H1 (cell line): ENCODE data around the gene ARID4B. TPM values are rescaled to one million over a fixed set of nuclear protein-coding genes. Genes with fewer than 3 reads are reported as not detected.

Experiments used
- CTCF ChIA-PET: fragments of 300-600 bp; sonication (Branson Sonifier 250); formaldehyde crosslinking; loops from one replicate; lab custom pipeline; 2021; ENCODE audit not compliant: partially characterized antibody; lab: Charles Lee
- POLR2A ChIA-PET: fragments of 300-600 bp; sonication (Branson Sonifier 250); formaldehyde crosslinking; loops from one replicate; lab custom pipeline; 2021; ENCODE audit warnings: inconsistent platforms; ENCODE audit not compliant: partially characterized antibody; lab: Charles Lee
- DNase-seq, 2 experiments: peaks; one replicate each; pipeline versions ENCODE4 v3.0.0 to v3.0.0-alpha.2; 2010 to 2022; ENCODE audit warnings: low spot score in 2 of 2, low read depth in 1 of 2, mixed read lengths in 1 of 2
- FAIRE-seq: peaks from 2 replicates; lab custom pipeline; 2011; peaks lifted over from hg19 to GRCh38; lab: Jason Lieb, UNC
- H2AFZ ChIP-seq: 2 replicates; pipeline ENCODE4 v1.8.1; 2012; ENCODE audit warnings: low read length, inconsistent platforms
- H2AK5ac ChIP-seq: 2 replicates; pipeline ENCODE4 v1.6.1; 2013; ENCODE audit warnings: low read depth, low read length
- H2BK120ac ChIP-seq: replicated peaks from 2 replicates; pipeline ENCODE3; 2013; ENCODE audit warnings: low read depth, low read length, inconsistent platforms
- H2BK12ac ChIP-seq: 2 replicates; pipeline ENCODE4 v1.6.1; 2013; ENCODE audit warnings: low read depth, low read length
- H2BK15ac ChIP-seq: 2 replicates; pipeline ENCODE4 v1.6.1; 2013; ENCODE audit warnings: low read length
- H2BK20ac ChIP-seq: 2 replicates; pipeline ENCODE4 v1.6.1; 2013; ENCODE audit warnings: low read length
- H2BK5ac ChIP-seq: 2 replicates; pipeline ENCODE4 v1.6.1; 2013; ENCODE audit warnings: low read depth, low read length
- H3K14ac ChIP-seq: 2 replicates; pipeline ENCODE4 v1.6.1; 2013; ENCODE audit warnings: inconsistent platforms; ENCODE audit not compliant: insufficient read length
- H3K18ac ChIP-seq: 2 replicates; pipeline ENCODE4 v1.6.1; 2013; ENCODE audit warnings: low read length; ENCODE audit errors: extremely low read depth
- H3K23ac ChIP-seq: 2 replicates; pipeline ENCODE4 v1.6.1; 2013; ENCODE audit warnings: inconsistent platforms; ENCODE audit not compliant: insufficient read length
- H3K23me2 ChIP-seq: 2 replicates; pipeline ENCODE4 v1.6.1; 2013; ENCODE audit warnings: low read depth, low read length
- H3K27ac ChIP-seq: 2 replicates; pipeline ENCODE4 v1.6.1; 2011; ENCODE audit warnings: low read depth, low read length, inconsistent platforms
- H3K27me3 ChIP-seq, 4 experiments: replicated peaks in 1 of 4; 1 replicate in 1 of 4; 2 replicates in 3 of 4; pipeline versions ENCODE4 v1.6.1 to v1.8.1; 2011 to 2013; ENCODE audit warnings: low read length in 3 of 4, mild to moderate bottlenecking in 3 of 4, inconsistent platforms in 2 of 4, mixed read lengths in 2 of 4, moderate library complexity in 1 of 4; ENCODE audit not compliant: control insufficient read depth in 3 of 4, insufficient read depth in 3 of 4; ENCODE audit errors: extremely low read depth in 1 of 4
- H3K36me3 ChIP-seq, 4 experiments: 2 replicates each; pipeline versions ENCODE4 v1.6.1 to v1.8.1; 2011 to 2013; ENCODE audit warnings: mild to moderate bottlenecking in 4 of 4, low read length in 3 of 4, moderate library complexity in 2 of 4, control low read depth in 1 of 4, inconsistent platforms in 1 of 4; ENCODE audit not compliant: insufficient read depth in 4 of 4, control insufficient read depth in 2 of 4
- H3K4ac ChIP-seq: replicated peaks from 2 replicates; pipeline ENCODE3; 2013; ENCODE audit warnings: low read length, low read depth, mixed read lengths, inconsistent platforms; ENCODE audit not compliant: insufficient read length
- H3K4me1 ChIP-seq, 4 experiments: replicated peaks in 1 of 4; 1 replicate in 1 of 4; 2 replicates in 3 of 4; pipeline versions ENCODE4 v1.6.1 to v1.8.1; 2011 to 2013; ENCODE audit warnings: low read length in 3 of 4, inconsistent platforms in 2 of 4, mixed read lengths in 1 of 4; ENCODE audit not compliant: insufficient read depth in 4 of 4, control insufficient read depth in 3 of 4
- H3K4me2 ChIP-seq, 2 experiments: 2 replicates each; pipeline versions ENCODE4 v1.6.1 to v1.8.1; 2011 to 2013; ENCODE audit warnings: low read depth in 2 of 2, low read length in 2 of 2, control low read depth in 1 of 2, inconsistent platforms in 1 of 2, mild to moderate bottlenecking in 1 of 2; ENCODE audit not compliant: insufficient read depth in 1 of 2
- H3K4me3 ChIP-seq, 4 experiments: fragments of 200-600, 300-600 bp in 1 of 4; sonication (generic), shearing (Covaris generic), sonication (Bioruptor Twin) in 1 of 4; 2 replicates each; pipeline versions ENCODE4 v1.5.1 to v1.8.1; 2011 to 2016; ENCODE audit warnings: low read length in 4 of 4, low read depth in 3 of 4, control low read depth in 2 of 4, inconsistent platforms in 2 of 4, mild to moderate bottlenecking in 2 of 4, mixed read lengths in 1 of 4, moderate library complexity in 1 of 4; ENCODE audit not compliant: insufficient read depth in 2 of 4; ENCODE audit errors: extremely low read depth in 1 of 4
- H3K56ac ChIP-seq: replicated peaks from 2 replicates; pipeline ENCODE3; 2013; ENCODE audit warnings: low read depth, mild to moderate bottlenecking, mixed read lengths, low read length, inconsistent platforms; ENCODE audit not compliant: insufficient read length
- H3K79me1 ChIP-seq: 2 replicates; pipeline ENCODE4 v1.6.1; 2013; ENCODE audit warnings: low read depth, low read length, control low read depth
- H3K79me2 ChIP-seq, 2 experiments: 2 replicates each; pipeline versions ENCODE4 v1.6.1 to v1.8.1; 2012 to 2013; ENCODE audit warnings: low read length in 2 of 2, mild to moderate bottlenecking in 2 of 2, inconsistent platforms in 1 of 2; ENCODE audit not compliant: insufficient read depth in 2 of 2, control insufficient read depth in 1 of 2
- H3K9ac ChIP-seq, 4 experiments: replicated peaks in 1 of 4; 1 replicate in 1 of 4; 2 replicates in 3 of 4; pipeline versions ENCODE4 v1.6.1 to v1.8.1; 2011 to 2013; ENCODE audit warnings: low read depth in 3 of 4, low read length in 3 of 4, control low read depth in 2 of 4, mild to moderate bottlenecking in 2 of 4, moderate library complexity in 2 of 4, inconsistent platforms in 1 of 4; ENCODE audit errors: extremely low read depth in 1 of 4
- H3K9me3 ChIP-seq, 2 experiments: 2 replicates each; pipeline versions ENCODE4 v1.6.1 to v1.8.1; 2012 to 2013; ENCODE audit warnings: mild to moderate bottlenecking in 2 of 2, moderate library complexity in 2 of 2, control low read depth in 1 of 2, inconsistent platforms in 1 of 2, low read depth in 1 of 2, low read length in 1 of 2, mixed read lengths in 1 of 2; ENCODE audit not compliant: insufficient read depth in 2 of 2
- H4K20me1 ChIP-seq, 2 experiments: replicated peaks in 1 of 2; 2 replicates each; pipeline versions ENCODE3 to v1.8.1; 2011 to 2013; ENCODE audit warnings: inconsistent platforms in 2 of 2, low read length in 2 of 2, mild to moderate bottlenecking in 1 of 2; ENCODE audit not compliant: insufficient read depth in 2 of 2, control insufficient read depth in 1 of 2
- H4K5ac ChIP-seq: 2 replicates; pipeline ENCODE4 v1.6.1; 2013; ENCODE audit warnings: low read length, low read depth, mixed read lengths, inconsistent platforms; ENCODE audit not compliant: insufficient read length
- H4K8ac ChIP-seq: 2 replicates; pipeline ENCODE4 v1.8.0; 2013; ENCODE audit warnings: mild to moderate bottlenecking, moderate library complexity, low read length, inconsistent platforms; ENCODE audit not compliant: insufficient read depth; ENCODE audit errors: extremely low read depth
- H4K91ac ChIP-seq: replicated peaks from 2 replicates; pipeline ENCODE3; 2013; ENCODE audit warnings: low read length, mixed read lengths, inconsistent platforms; ENCODE audit not compliant: insufficient read length
- CEBPB ChIP-seq: IDR thresholded peaks from 2 replicates; pipeline ENCODE4 v1.6.1; 2012; ENCODE audit warnings: low read depth, low read length
- GTF2F1 ChIP-seq: IDR thresholded peaks from 2 replicates; pipeline ENCODE4 v1.6.1; 2012; ENCODE audit warnings: low read depth, low read length, improper control_type of control experiment, borderline replicate concordance
- HDAC2 ChIP-seq, 2 experiments: fragments of 300-600 bp in 1 of 2; sonication (generic) in 1 of 2; IDR thresholded peaks; 2 replicates each; pipeline ENCODE4 v1.6.1; 2011 to 2012; ENCODE audit warnings: low read depth in 2 of 2, low read length in 2 of 2, mild to moderate bottlenecking in 2 of 2, moderate library complexity in 2 of 2, borderline replicate concordance in 1 of 2, inconsistent platforms in 1 of 2
- JUN ChIP-seq: IDR thresholded peaks from 2 replicates; pipeline ENCODE4 v1.6.1; 2011; ENCODE audit warnings: low read depth, mild to moderate bottlenecking, improper control_type of control experiment, low read length
- JUND ChIP-seq: IDR thresholded peaks from 2 replicates; pipeline ENCODE4 v1.6.1; 2011; ENCODE audit warnings: mild to moderate bottlenecking, improper control_type of control experiment, low read length
- NRF1 ChIP-seq: IDR thresholded peaks from 2 replicates; pipeline ENCODE4 v1.6.1; 2011; ENCODE audit warnings: mild to moderate bottlenecking, low read depth, low read length, improper control_type of control experiment
- RNF2 ChIP-seq: fragments of 200-900, 300-1000 bp; sonication (generic); IDR thresholded peaks from 2 replicates; pipeline ENCODE4 v1.7.1; 2016; ENCODE audit warnings: borderline replicate concordance, low read depth, mild to moderate bottlenecking, antibody characterized with exemption, low read length; ENCODE audit not compliant: poor library complexity, severe bottlenecking; ENCODE audit errors: missing control alignments
- SAP30 ChIP-seq: fragments of 300-600 bp; sonication (generic); IDR thresholded peaks from 2 replicates; pipeline ENCODE4 v1.7.1; 2012; ENCODE audit warnings: low read length, moderate library complexity, mild to moderate bottlenecking, inconsistent platforms; ENCODE audit not compliant: insufficient read depth, insufficient replicate concordance
- TAF1 ChIP-seq: IDR thresholded peaks from 2 replicates; pipeline ENCODE4 v1.6.1; 2011; ENCODE audit warnings: mild to moderate bottlenecking, low read depth, low read length
- TCF12 ChIP-seq: IDR thresholded peaks from 2 replicates; pipeline ENCODE4 v1.6.1; 2011; ENCODE audit warnings: low read depth, mild to moderate bottlenecking, low read length
- TEAD4 ChIP-seq: IDR thresholded peaks from 2 replicates; pipeline ENCODE4 v1.6.1; 2012; ENCODE audit warnings: low read depth, low read length, inconsistent platforms, mixed read lengths
- ZNF274 ChIP-seq: IDR thresholded peaks from 2 replicates; pipeline ENCODE4 v1.7.0; 2012; ENCODE audit warnings: low read length, borderline replicate concordance; ENCODE audit errors: extremely low read depth
- polyA plus RNA-seq, 7 experiments: library from polyadenylated mRNA; depleted of rRNA in 3 of 7; stranded (reverse) in 5 of 7; unstranded in 2 of 7; fragments of >200 nt in 5 of 7; fragments of 200-250 nt in 2 of 7; gene quantifications; 1 replicate in 5 of 7; 2 replicates in 1 of 7; 4 replicates in 1 of 7; pipeline versions ENCODE4 v1.2.1 to v1.2.3, GENCODE V29; 2011 to 2013; ENCODE audit warnings: missing spikeins in 2 of 7, mixed read lengths in 2 of 7
- total RNA-seq: library from RNA; stranded (reverse); fragmentation: NEBNext Ultra II Directional; extraction: Animal tissue kit (Norgen Biotek cat#: 25700); gene quantifications from 2 replicates; pipeline ENCODE4 v1.2.1, GENCODE V29; 2021
- TF ChIP-seq, protein P1 (sequence below): IDR thresholded peaks from 2 replicates; pipeline ENCODE4 v1.6.1; 2012; ENCODE audit warnings: low read length, inconsistent platforms

The ARID4B gene
- total and polyA plus RNA-seq, 2 of the 8 experiments (the other 6 are each of a cell fraction or from before 2014, with no cell fraction given) = 5.1 to 28.8 TPM

DNA sequence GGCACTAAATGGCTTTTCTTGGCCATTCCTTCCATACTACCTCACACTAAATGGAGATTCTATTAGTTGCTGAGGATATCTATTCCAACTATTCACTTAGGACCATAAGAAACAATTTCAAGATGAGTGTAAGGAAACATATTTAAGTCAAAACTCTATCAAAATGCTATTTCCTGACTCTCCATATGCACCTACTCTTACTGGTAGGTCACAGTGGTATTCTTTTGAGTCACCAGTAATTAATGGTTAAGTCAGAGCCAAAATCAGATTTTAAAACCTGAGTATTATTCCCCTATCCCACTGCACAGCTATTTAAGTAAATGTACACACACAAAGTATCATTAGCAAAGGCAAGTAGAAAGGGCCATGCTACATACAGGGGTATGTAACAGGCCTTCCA is 50.3 kb downstream of the ARID4B start:
- no peak overlapping the region for H2AFZ ChIP-seq
- H4K91ac ChIP-seq = no peak overlapping the region
- H3K4me3 ChIP-seq = no peak overlapping the region
- H3K27me3 ChIP-seq = no peaks in the 10 kb centered on the region
- no peak overlapping the region for H3K9ac ChIP-seq
- no peak overlapping the region for H2BK12ac ChIP-seq
- no peak overlapping the region for H2BK15ac ChIP-seq
- peaks cover 20 to 21% of the 10 kb centered on the region in 2 experiments for H4K20me1 ChIP-seq
- ChIA-PET POLR2A (no interaction called here), CTCF (interaction anchor here (0.6 kb wide), 1 partner anchor 454 kb away, joined by 4 read pairs; no protein-coding TSS in a partner anchor)
- no peaks in the 10 kb centered on the region for H3K23me2 ChIP-seq
- no peak overlapping the region for H3K23ac ChIP-seq
- no peak overlapping the region for H2AK5ac ChIP-seq
- H3K4me2 ChIP-seq = no peak overlapping the region
- no peak for DNase-seq
- H3K14ac ChIP-seq = no peak overlapping the region
- H3K4me1 ChIP-seq = peaks cover 0 to 17% (median 5%) of the 10 kb centered on the region in 4 experiments; a peak in 5 of 7 replicates
- no peak overlapping the region for H2BK20ac ChIP-seq
- H3K79me1 ChIP-seq = peaks cover 4% of the 10 kb centered on the region; the same call in 1 of the 2 replicates
- no peak overlapping the region for H2BK120ac ChIP-seq
- H3K18ac ChIP-seq = no peak overlapping the region
- H3K36me3 ChIP-seq = no peaks in the 10 kb centered on the region
- no peak overlapping the region for H3K27ac ChIP-seq
- no peak for FAIRE-seq
- no peak overlapping the region for H4K8ac ChIP-seq
- H3K56ac ChIP-seq = no peak overlapping the region
- H3K4ac ChIP-seq = no peak overlapping the region
- H4K5ac ChIP-seq = no peak overlapping the region
- H3K9me3 ChIP-seq = no peaks in the 10 kb centered on the region
- H3K79me2 ChIP-seq = peaks cover 6 to 98% of the 10 kb centered on the region in 2 experiments
- H2BK5ac ChIP-seq = no peak overlapping the region
- TF ChIP-seq ZNF274 (no peak), NRF1 (no peak), JUND (no peak), TAF1 (no peak), JUN (no peak), SAP30 (no peak), TEAD4 (no peak), RNF2 (no peak), HDAC2 (IDR thresholded peaks at IDR 0.05; ENCODE audit: borderline replicate concordance in 1 of 2, low read depth in 2 of 2, low read length in 2 of 2) (no peak), TCF12 (no peak), GTF2F1 (no peak), CEBPB (no peak)
- TF ChIP-seq, protein P1, sequence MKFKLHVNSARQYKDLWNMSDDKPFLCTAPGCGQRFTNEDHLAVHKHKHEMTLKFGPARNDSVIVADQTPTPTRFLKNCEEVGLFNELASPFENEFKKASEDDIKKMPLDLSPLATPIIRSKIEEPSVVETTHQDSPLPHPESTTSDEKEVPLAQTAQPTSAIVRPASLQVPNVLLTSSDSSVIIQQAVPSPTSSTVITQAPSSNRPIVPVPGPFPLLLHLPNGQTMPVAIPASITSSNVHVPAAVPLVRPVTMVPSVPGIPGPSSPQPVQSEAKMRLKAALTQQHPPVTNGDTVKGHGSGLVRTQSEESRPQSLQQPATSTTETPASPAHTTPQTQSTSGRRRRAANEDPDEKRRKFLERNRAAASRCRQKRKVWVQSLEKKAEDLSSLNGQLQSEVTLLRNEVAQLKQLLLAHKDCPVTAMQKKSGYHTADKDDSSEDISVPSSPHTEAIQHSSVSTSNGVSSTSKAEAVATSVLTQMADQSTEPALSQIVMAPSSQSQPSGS = no peak
